IPS DF 19.7 (cell line): ENCODE results near the gene R3HDM2.
"Not testable (repeated sequence)": the region's sequence is repeated elsewhere in the genome, so short reads cannot be mapped to it uniquely, and the experiment has no call there.

ENCODE experiments used
- DNase-seq: peaks from one replicate; pipeline ENCODE4 v3.0.0-alpha.2; 2013; ENCODE audit warnings: low read depth, low spot score

The R3HDM2 gene

GRCh38 chr12:57426948-57427347, 3.9 kb downstream of the R3HDM2 start:
- not testable (repeated sequence) for DNase-seq

- DNase-seq = no peak
Observed at GRCh38 chr12:57420482-57420881, 10.4 kb downstream of the R3HDM2 start.

- no peak for DNase-seq
Observed at GRCh38 chr12:57419495-57419894, 11.3 kb downstream of the R3HDM2 start.

GRCh38 chr12:57418255-57418654, 12.6 kb downstream of the R3HDM2 start:
- DNase-seq = no peak

GRCh38 chr12:57416039-57416996, 14.5 kb downstream of the R3HDM2 start:
- DNase-seq = no peak

- no peak for DNase-seq
Observed at GRCh38 chr12:57415088-57415487, 15.8 kb downstream of the R3HDM2 start.

GRCh38 chr12:57414160-57414559, 16.7 kb downstream of the R3HDM2 start:
- not testable (repeated sequence) for DNase-seq

- no peak for DNase-seq
Observed at GRCh38 chr12:57410534-57410933, 20.3 kb downstream of the R3HDM2 start.

- DNase-seq = no peak
Observed at GRCh38 chr12:57404966-57405640, 25.7 kb downstream of the R3HDM2 start.

- DNase-seq = not testable (repeated sequence)
Observed at GRCh38 chr12:57402156-57402555, 28.7 kb downstream of the R3HDM2 start.

- DNase-seq = no peak
Observed at GRCh38 chr12:57401165-57401564, 29.7 kb downstream of the R3HDM2 start.

GRCh38 chr12:57399718-57400463, 31.0 kb downstream of the R3HDM2 start:
- not testable (repeated sequence) for DNase-seq

- no peak for DNase-seq
Observed at GRCh38 chr12:57397441-57397840, 33.4 kb downstream of the R3HDM2 start.

- DNase-seq = no peak
Observed at GRCh38 chr12:57395121-57395520, 35.7 kb downstream of the R3HDM2 start.

- DNase-seq = no peak
Observed at GRCh38 chr12:57390174-57390573, 40.7 kb downstream of the R3HDM2 start.

- DNase-seq = no peak
Observed at GRCh38 chr12:57389033-57389432, 41.8 kb downstream of the R3HDM2 start.

- DNase-seq = no peak
Observed at GRCh38 chr12:57388425-57388824, 42.4 kb downstream of the R3HDM2 start.

GRCh38 chr12:57386187-57386720, 44.6 kb downstream of the R3HDM2 start:
- no peak for DNase-seq

GRCh38 chr12:57385586-57385985, 45.3 kb downstream of the R3HDM2 start:
- no peak for DNase-seq

- no peak for DNase-seq
Observed at GRCh38 chr12:57384478-57384877, 46.4 kb downstream of the R3HDM2 start.

GRCh38 chr12:57381693-57382220, 49.1 kb downstream of the R3HDM2 start:
- no peak for DNase-seq
